GM21515 (cell line): Measurements from ENCODE around the gene MRS2.

Source experiments
- ATAC-seq: cut with Tn5 transposase; IDR thresholded peaks from one replicate; pipeline ENCODE4 v1.9.1; 2021; ENCODE audit not compliant: unreplicated experiment

Gene MRS2

GRCh38 chr6:24426729-24427446, 24.2 kb downstream of the MRS2 start:
- ATAC-seq: no peak

- ATAC-seq: no peak
These were observed 25.9 kb downstream of the MRS2 start for GRCh38 chr6:24428615-24429014.

- ATAC-seq: no peak
These were observed 26.4 kb downstream of the MRS2 start for GRCh38 chr6:24429146-24429545.

- ATAC-seq: no peak
These were observed 27.4 kb downstream of the MRS2 start for GRCh38 chr6:24430086-24430485.

- no peak for ATAC-seq
These were observed 28.3 kb downstream of the MRS2 start for GRCh38 chr6:24431045-24431451.

GRCh38 chr6:24432611-24433010, 29.9 kb downstream of the MRS2 start:
- no peak for ATAC-seq

- no peak for ATAC-seq
These were observed 34.2 kb downstream of the MRS2 start for GRCh38 chr6:24436979-24437378.

- no peak for ATAC-seq
These were observed 37.3 kb downstream of the MRS2 start for GRCh38 chr6:24439858-24440539.

- ATAC-seq: no peak
These were observed 38.3 kb downstream of the MRS2 start for GRCh38 chr6:24440897-24441598.

- no peak for ATAC-seq
These were observed 38.8 kb downstream of the MRS2 start for GRCh38 chr6:24441599-24441904.

- ATAC-seq: no peak
These were observed 41.9 kb downstream of the MRS2 start for GRCh38 chr6:24444588-24444987.

- ATAC-seq: no peak
These were observed 43.0 kb downstream of the MRS2 start for GRCh38 chr6:24445704-24446103.

GRCh38 chr6:24446670-24447069, 43.9 kb downstream of the MRS2 start:
- ATAC-seq: no peak

GRCh38 chr6:24448396-24448795, 45.7 kb downstream of the MRS2 start:
- no peak for ATAC-seq

GRCh38 chr6:24448828-24449525, 46.2 kb downstream of the MRS2 start:
- no peak for ATAC-seq

GRCh38 chr6:24451581-24452388, 49.0 kb downstream of the MRS2 start:
- ATAC-seq: no peak

GRCh38 chr6:24453921-24454320, 51.2 kb downstream of the MRS2 start:
- no peak for ATAC-seq

- ATAC-seq: no peak
These were observed 51.7 kb downstream of the MRS2 start for GRCh38 chr6:24454452-24454851.

GRCh38 chr6:24455061-24455460, 52.3 kb downstream of the MRS2 start:
- ATAC-seq: no peak

- no peak for ATAC-seq
These were observed 55.4 kb downstream of the MRS2 start for GRCh38 chr6:24458134-24458533.

GRCh38 chr6:24458941-24459340, 56.2 kb downstream of the MRS2 start:
- ATAC-seq: no peak
